Skin epidermis (tissue), 12 donors: Measurements from ENCODE around the gene TMEM183A.

Source experiments
- H3K27ac ChIP-seq, 21 experiments: fragments of 200-600 bp; sonication (generic) in 11 of 21; one replicate each; pipeline ENCODE4 v1.5.0; 2020; ENCODE audit warnings: mild to moderate bottlenecking in 3 of 21, inconsistent platforms in 2 of 21, moderate library complexity in 2 of 21
- H3K4me3 ChIP-seq, 7 experiments: fragments of 200-600 bp; sonication (generic) in 2 of 7; one replicate each; pipeline ENCODE4 v1.5.0; 2020; ENCODE audit warnings: inconsistent platforms in 2 of 7, mild to moderate bottlenecking in 2 of 7, moderate library complexity in 1 of 7

Gene TMEM183A

DNA sequence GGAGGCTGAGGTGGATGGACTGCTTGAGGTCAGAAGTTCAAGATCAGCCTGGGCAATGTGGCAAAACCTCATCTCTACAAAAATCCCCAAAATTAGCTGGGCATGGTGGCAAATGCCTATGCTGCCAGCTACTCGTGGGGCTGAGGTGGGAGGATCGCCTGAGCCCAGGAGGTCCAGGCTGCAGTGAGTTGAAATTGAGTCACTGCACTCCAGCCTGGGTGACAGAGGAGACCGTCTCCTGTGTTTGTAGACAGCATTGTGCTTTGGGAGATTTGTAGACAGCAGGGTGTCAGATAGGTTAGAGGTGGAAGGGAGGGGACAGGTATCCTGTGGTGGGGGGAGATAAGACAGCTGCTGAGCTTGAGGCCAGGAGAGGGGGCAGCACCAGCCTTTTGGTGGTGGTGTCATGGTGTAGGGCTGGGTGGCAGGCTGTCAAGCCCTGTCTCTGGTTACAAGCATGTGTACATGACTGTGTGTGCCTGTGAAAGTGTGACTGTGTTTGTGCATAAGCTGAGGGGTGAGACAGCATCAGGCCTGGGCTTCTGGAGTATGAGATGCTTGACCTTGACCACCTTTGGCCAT lies 34.3 kb downstream of the TMEM183A start:
- H3K4me3 ChIP-seq, result no peak overlapping the region
- H3K27ac ChIP-seq, result no peak overlapping the region

GRCh38 chr1:203043830-203044545 lies 36.8 kb downstream of the TMEM183A start:
- no peak overlapping the region for H3K4me3 ChIP-seq
- H3K27ac ChIP-seq, result no peak overlapping the region

- H3K27ac ChIP-seq, result no peak overlapping the region
- no peak overlapping the region for H3K4me3 ChIP-seq
Measured at GRCh38 chr1:203044546-203045250, 37.5 kb downstream of the TMEM183A start.

DNA sequence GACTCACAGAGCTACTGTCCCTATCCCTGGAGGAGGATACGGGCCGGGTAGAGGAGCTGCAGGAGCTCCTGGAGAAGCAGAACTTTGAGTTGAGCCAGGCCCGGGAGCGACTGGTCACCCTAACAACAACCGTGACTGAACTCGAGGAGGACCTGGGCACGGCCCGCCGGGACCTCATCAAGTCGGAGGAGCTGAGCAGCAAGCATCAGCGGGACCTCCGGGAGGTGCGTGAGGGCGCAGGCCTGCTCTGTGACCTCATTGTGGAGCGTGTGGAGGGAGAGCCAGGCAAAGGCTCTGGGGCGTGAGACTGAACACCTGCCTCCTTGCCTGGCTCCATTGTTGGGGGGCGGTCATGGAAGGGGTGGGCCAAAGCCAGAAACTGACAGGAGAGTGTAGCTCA lies 38.2 kb downstream of the TMEM183A start:
- H3K27ac ChIP-seq, result no peak overlapping the region
- H3K4me3 ChIP-seq, result no peak overlapping the region

- H3K27ac ChIP-seq, result no peak overlapping the region
- H3K4me3 ChIP-seq, result no peak overlapping the region
Measured at GRCh38 chr1:203045821-203046594, 38.8 kb downstream of the TMEM183A start.

DNA sequence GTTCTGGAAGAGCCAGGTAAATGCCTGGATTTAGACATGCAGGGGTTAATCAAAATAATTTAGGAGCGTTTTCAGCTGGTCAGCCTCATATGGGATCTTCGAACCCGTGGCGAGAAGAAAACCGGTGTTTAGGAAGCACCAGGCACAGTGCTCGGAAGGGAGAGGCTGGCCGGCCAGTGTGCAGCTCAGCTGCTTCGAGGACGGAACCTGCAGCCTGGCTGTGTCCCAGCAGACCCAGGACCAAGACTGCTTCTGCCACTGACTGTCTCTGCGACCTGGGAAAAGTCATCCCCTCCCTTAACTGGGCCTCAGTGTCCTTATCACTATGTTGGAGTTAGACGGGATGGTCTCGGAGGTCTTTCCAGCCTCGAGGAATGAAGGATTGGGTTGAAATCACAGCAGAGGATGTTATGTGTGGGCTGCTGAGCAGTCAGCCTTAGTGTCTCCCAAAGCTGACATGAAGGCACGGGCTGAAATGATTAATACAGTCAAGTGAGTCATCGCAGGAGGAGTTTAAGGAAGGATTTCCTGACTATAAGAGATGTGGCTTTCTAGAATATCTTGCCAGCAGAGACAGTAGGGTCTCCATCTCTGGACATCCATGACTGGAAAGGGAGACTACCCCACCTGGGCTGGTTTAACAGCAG lies 39.9 kb downstream of the TMEM183A start:
- Histone ChIP-seq H3K4me3 (no peak overlapping the region), H3K27ac (no peak overlapping the region)

- no peak overlapping the region for H3K27ac ChIP-seq
- no peak overlapping the region for H3K4me3 ChIP-seq
Measured at GRCh38 chr1:203048086-203048485, 40.9 kb downstream of the TMEM183A start.

DNA sequence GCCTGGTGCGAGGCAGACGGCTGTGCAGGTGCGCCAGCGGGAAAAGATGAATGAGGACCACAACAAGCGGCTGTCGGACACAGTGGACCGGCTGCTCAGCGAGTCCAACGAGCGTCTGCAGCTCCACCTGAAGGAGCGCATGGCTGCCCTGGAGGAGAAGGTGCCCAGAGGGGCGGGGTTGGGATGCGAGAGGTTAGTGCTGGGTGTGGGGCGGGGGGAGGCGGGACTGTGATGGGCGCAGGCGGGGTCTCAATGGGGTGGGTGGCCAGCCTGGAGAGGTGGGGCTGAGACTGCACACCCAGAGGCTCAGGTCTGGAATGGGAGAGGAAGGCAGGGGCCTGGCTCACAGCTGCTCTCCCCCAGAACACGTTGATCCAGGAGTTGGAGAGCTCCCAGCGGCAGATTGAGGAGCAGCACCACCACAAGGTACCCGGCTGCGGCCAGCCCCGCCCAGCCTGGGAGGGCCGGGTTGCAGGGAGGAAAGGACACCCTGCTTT lies 41.4 kb downstream of the TMEM183A start:
- Histone ChIP-seq H3K27ac (no peak overlapping the region), H3K4me3 (no peak overlapping the region)

DNA sequence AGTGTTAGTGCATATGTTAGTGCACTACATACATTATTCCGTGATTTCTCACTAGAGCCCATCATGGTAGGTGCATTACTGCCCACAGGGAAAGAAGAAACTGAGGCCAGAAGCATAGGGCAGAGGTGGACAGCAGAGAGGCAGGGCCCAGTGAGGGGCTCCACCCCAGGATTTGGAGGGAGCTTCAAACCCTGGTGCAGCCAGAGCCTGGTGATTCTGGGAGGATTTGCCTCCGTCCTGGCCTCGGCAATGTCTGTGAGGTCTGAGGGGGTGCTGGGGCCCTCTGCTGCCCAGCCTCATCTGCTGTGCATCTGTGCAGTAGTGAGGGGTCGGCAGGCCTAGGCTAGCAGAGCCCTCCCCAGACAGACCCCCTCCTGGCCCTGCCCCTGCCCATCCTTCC lies 41.9 kb downstream of the TMEM183A start:
- Histone ChIP-seq H3K4me3 (no peak overlapping the region), H3K27ac (no peak overlapping the region)

GRCh38 chr1:203049576-203050180 lies 42.5 kb downstream of the TMEM183A start:
- no peak overlapping the region for H3K27ac ChIP-seq
- H3K4me3 ChIP-seq, result no peak overlapping the region

- Histone ChIP-seq H3K27ac (no peak overlapping the region), H3K4me3 (no peak overlapping the region)
Measured at GRCh38 chr1:203050826-203051225, 43.7 kb downstream of the TMEM183A start.

GRCh38 chr1:203051841-203052324 lies 44.7 kb downstream of the TMEM183A start:
- Histone ChIP-seq H3K4me3 (no peak overlapping the region), H3K27ac (no peak overlapping the region)

GRCh38 chr1:203052601-203053000 lies 45.4 kb downstream of the TMEM183A start:
- H3K4me3 ChIP-seq, result no peak overlapping the region
- H3K27ac ChIP-seq, result no peak overlapping the region

GRCh38 chr1:203054184-203054583 lies 47.0 kb downstream of the TMEM183A start:
- no peak overlapping the region for H3K27ac ChIP-seq
- no peak overlapping the region for H3K4me3 ChIP-seq

DNA sequence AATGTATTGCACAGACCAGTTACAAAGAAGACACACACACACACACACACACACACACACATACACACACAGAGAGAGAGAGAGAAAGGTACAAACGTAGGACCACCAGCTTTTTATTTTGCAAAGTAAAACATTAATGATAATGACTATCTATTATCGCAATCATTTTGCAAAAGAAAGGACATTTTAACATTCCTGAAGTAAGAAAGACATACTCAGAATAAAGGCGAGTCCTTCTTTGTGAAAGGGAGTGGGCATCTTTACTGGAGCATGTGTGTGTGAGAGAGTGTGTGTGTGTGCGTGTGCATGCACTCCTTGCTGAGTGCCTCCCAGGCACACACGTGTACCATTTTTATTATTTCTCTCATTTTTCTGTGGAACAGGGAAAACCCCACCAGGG lies 47.5 kb downstream of the TMEM183A start:
- Histone ChIP-seq H3K4me3 (no peak overlapping the region), H3K27ac (no peak overlapping the region)

GRCh38 chr1:203055161-203055799 lies 48.1 kb downstream of the TMEM183A start:
- H3K27ac ChIP-seq, result no peak overlapping the region

GRCh38 chr1:203056012-203056411 lies 48.8 kb downstream of the TMEM183A start:
- H3K4me3 ChIP-seq, result no peak overlapping the region
- H3K27ac ChIP-seq, result no peak overlapping the region

More at GRCh38 chr1:203055161-203055799, 48.1 kb downstream of the TMEM183A start:
- H3K4me3 ChIP-seq, result no peak overlapping the region

DNA sequence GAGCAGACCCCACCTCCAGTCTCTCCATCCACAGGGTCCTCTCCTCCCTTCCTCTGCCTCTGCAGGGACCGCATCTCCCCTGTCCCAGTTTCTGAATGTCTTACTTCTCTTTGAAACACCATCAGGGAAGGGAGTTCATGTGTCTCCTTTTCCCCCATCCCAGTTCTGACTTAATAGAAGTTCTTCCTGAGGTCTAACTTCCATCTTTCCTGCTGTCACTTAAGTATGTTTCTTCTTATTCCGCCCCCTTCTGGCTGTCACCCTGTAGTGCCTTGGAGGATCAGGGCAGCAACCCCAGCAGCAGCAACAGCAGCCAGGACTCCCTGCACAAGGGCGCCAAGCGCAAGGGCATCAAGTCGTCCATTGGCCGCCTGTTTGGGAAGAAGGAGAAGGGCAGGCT lies 49.3 kb downstream of the TMEM183A start:
- Histone ChIP-seq H3K27ac (no peak overlapping the region), H3K4me3 (no peak overlapping the region)
